GM20000 (cell line): ENCODE measurements around the gene CLEC4A.
"Not testable (repeated sequence)": the region's sequence is repeated elsewhere in the genome, so short reads cannot be mapped to it uniquely, and the experiment has no call there.

Experiments used
- DNase-seq: peaks from one replicate; pipeline ENCODE4 v3.0.0; 2012; ENCODE audit warnings: low spot score
- CTCF ChIP-seq: IDR thresholded peaks from 2 replicates; pipeline ENCODE4 v1.5.1; 2012; ENCODE audit warnings: mild to moderate bottlenecking, control low read depth; ENCODE audit errors: extremely low read depth, missing control alignments

Gene CLEC4A

DNA sequence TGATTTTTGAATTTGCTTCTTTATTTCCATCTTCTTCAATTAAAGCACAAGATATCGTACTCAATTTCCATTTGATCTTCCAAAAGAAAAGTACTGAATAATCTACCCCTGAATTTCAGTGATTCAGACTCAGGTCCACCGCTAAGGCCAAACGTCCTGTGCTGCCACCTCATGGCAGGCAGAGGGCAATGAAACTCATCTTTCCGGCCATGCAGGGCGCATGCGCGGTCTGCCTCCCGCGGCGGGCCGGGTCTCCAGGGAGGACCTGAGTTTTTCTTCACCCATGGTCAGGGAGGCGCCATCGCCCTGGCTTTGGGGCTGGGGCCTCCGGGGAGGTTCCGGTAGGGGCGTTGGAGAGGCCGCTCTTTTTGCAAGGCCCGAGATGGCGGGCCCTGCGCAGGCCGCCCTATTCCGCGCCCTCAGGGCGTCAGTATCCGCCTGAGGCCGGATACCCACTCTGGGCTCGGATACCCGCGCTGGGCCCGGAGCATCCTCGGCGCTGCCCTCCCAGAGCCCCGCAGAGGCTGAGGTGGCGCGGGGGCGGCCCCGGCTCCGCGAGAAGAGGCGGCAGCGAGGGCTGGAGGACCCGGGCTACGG is 56.7 kb downstream of the CLEC4A start:
- DNase-seq = peak; percentile 81
- TF ChIP-seq CTCF = peak; percentile 39

GRCh38 chr12:8181271-8181670 is 57.9 kb downstream of the CLEC4A start:
- not testable (repeated sequence) for DNase-seq

DNA sequence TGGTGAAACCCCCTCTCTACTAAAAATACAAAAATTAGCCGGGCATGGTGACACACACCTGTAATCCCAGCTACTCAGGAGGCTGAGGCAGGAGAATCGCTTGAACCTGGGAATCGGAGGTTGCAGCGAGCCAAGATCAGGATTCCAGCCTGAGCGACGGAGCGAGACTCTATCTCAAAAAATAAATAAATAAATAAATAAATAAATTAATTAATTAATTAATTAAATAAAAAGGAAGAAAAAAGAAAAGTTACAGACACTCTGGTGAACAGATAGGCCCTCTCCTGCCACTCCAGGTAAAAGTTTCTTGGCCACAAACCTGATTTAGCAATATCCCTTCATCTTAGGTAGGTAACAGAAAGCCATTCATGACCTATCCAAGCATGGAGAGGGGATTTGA is 59.5 kb downstream of the CLEC4A start:
- DNase-seq = not testable (repeated sequence)

GRCh38 chr12:8183346-8183745 is 59.9 kb downstream of the CLEC4A start:
- not testable (repeated sequence) for DNase-seq

DNA sequence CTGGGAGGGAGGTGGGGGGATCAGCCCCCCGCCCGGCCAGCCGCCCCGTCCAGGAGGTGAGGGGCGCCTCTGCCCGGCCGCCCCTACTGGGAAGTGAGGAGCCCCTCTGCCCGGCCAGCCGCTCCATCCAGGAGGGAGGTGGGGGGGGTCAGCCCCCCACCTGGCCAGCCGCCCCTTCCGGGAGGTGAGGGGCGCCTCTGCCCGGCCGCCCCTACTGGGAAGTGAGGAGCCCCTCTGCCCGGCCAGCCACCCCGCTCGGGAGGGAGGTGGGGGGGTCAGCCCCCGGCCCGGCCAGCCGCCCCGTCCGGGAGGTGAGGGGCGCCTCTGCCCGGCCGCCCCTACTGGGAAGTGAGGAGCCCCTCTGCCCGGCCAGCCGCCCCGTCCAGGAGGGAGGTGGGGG is 60.8 kb downstream of the CLEC4A start:
- not testable (repeated sequence) for DNase-seq

GRCh38 chr12:8188088-8188487 is 64.7 kb downstream of the CLEC4A start:
- DNase-seq = not testable (repeated sequence)
